ENCODE measurements around the gene SMIM29. TPM values are rescaled to one million over a fixed set of nuclear protein-coding genes. Genes with fewer than 3 reads are reported as not detected.
A peak's percentile ranks its signal among the peaks of the same experiment; 100 is the strongest.

Gene SMIM29
- total and polyA plus RNA-seq, 10 of the 15 experiments (the other 5 are each of a cell fraction or from before 2014, with no cell fraction given), result 7.1 to 30.0 (median 16.2) TPM

DNA sequence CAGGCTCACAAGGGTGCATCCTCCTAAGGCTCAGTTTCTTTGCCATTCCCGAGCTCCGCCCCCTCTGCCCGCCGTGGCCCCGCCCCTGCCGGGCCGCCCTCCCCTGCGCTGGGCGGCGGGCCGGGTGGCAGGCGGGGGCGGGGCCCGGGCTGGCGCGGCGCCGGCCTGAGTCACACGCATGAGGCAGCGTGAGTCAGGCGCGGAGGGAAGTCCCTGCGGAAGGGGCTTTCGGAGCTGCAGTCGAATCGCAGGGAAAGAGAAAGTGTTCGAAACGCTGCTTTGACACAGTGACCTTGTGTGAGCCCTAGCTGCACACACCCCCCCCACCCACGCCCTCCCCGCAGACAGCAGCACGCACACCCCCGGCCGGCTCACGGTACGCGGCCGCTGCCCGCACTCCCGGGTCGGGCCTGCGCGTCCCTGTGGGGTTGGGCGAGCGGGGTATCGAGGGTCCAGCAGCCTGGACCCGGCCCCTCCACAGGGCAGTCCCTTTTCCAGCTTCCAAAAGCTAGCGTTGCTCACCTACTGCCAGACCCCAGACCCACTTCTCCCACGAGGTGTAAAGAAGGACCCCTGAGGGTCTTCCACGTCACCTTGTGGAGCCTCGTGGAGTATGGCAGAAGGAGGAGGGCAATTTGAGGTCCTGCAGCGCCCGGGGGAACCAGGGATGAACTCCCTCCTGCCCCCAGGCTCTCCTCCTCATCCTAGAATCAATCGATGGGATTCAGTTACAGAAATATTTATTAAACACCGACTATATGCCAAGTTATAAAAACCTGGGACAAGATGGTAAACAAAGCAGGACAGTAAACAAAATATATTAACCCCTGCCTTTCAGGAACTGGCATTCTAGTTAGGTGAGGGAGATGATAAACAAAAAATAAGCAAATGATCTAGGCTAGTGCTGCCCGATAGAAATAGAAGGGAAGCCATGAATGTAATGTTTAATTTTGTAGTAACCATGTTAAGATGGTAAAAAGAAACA is 24.6 kb downstream of the SMIM29 start:
- H3K4me2 ChIP-seq (ENCODE audit: control insufficient read depth, insufficient read depth), result peak overlapping the region; percentile 97
- TSS peak; percentile 96 for BruUV-seq (replicated peaks)
- peaks cover 31% of the 10 kb centered on the region for H3K4me1 ChIP-seq (ENCODE audit: control insufficient read depth, insufficient read depth, low read length)
- H4K20me1 ChIP-seq (ENCODE audit: control insufficient read depth, insufficient read depth), result no peaks in the 10 kb centered on the region
- H3K27ac ChIP-seq (ENCODE audit: control insufficient read depth, insufficient read depth), result peak overlapping the region; percentile 96
- ATAC-seq (peak; percentile 97), DNase-seq (ENCODE audit: low read depth, low spot score) (peak; percentile 88), FAIRE-seq (peak; percentile 75)
- RAD21 ChIA-PET (ENCODE audit: unreplicated experiment), result interaction anchor here (0.5 to 2.4 kb wide), 7 partner anchors 10 to 448 kb away, joined by 3 to 17 read pairs (median 4); partner anchors contain the start of genes HMGA1, RPS10 and SMIM29
- under 1% methylated on average over 31 of the region's 55 CpGs for WGBS (ENCODE audit: insufficient coverage, insufficient replicate concordance, low lambda C conversion rate, missing lambda C conversion rate)
- SMC1A ChIA-PET (ENCODE audit: uncharacterized antibody, unreplicated experiment), result interaction anchor here (0.6 to 1.8 kb wide), 7 partner anchors 9 to 191 kb away, joined by 3 to 10 read pairs (median 4); partner anchors contain the start of gene HMGA1
- H3K9me3 ChIP-seq (replicated peaks; ENCODE audit: control insufficient read depth, insufficient read depth, low read length), result no peaks in the 10 kb centered on the region
- peak overlapping the region; percentile 68 for H3K4me3 ChIP-seq
- no peaks in the 10 kb centered on the region for H3K79me2 ChIP-seq (ENCODE audit: control insufficient read depth, insufficient read depth, low read length)
- in situ Hi-C loops (cut with MboI), result no loop called here
- no peaks in the 10 kb centered on the region for H3K27me3 ChIP-seq (replicated peaks in 1 of 2; ENCODE audit: control insufficient read depth in 2 of 2, insufficient read depth in 2 of 2, low read length in 1 of 2)
- H3K36me3 ChIP-seq (ENCODE audit: control insufficient read depth in 2 of 2, insufficient read depth in 2 of 2, low read length in 1 of 2), result no peaks in the 10 kb centered on the region
- intact Hi-C loops (cut with micrococcal nuclease; ENCODE audit: unreplicated experiment), result loop anchor here (1.0 kb wide), 1 partner anchor 12 kb away; the partner anchor contains the start of gene HMGA1
- H2AFZ ChIP-seq (ENCODE audit: control insufficient read depth, low read depth, low read length), result peak overlapping the region; percentile 97
- peak overlapping the region; percentile 93 for H3K9ac ChIP-seq (ENCODE audit: control insufficient read depth, insufficient read depth, low read length)
- CTCF ChIA-PET, result interaction anchor here (0.6 to 2.2 kb wide), 6 partner anchors 12 to 481 kb away, joined by 3 to 6 read pairs (median 4); partner anchors contain the start of gene HMGA1
- POLR2A ChIA-PET, result interaction anchor here (0.6 to 2.3 kb wide), 9 partner anchors 9 to 436 kb away, joined by 3 to 20 read pairs (median 3); partner anchors contain the start of genes HMGA1 and SMIM29
- peak; percentile 49; the same call in 1 of the 2 replicates for TF ChIP-seq TAF1 (IDR thresholded peaks at IDR 0.05; ENCODE audit: borderline replicate concordance, low read depth, low read length)
- TF ChIP-seq HDAC2 (IDR thresholded peaks at IDR 0.05), result no peak
- 0 out of 4 replicates have a peak, but pooled peaks of 1 of the 2 experiments have one; percentile 31 for TF ChIP-seq ETV6 (conservative IDR thresholded peaks at IDR 0.05 in 1 of 2, IDR thresholded peaks at IDR 0.05 in 1 of 2; ENCODE audit: borderline replicate concordance in 1 of 2, low read depth in 1 of 2)
- peak; percentile 53; the same call in 1 of the 2 replicates for TF ChIP-seq SPI1 (IDR thresholded peaks at IDR 0.05; ENCODE audit: borderline replicate concordance, insufficient read depth, low read depth, low read length)
- peak; percentile 41; the same call in 1 of the 2 replicates for TF ChIP-seq CHD2 (IDR thresholded peaks at IDR 0.05; ENCODE audit: borderline replicate concordance, low read depth, low read length)
- peak in 1 of 2 experiments; percentile 42; a peak in 2 of 4 replicates for TF ChIP-seq EP300 (IDR thresholded peaks at IDR 0.05; ENCODE audit: borderline replicate concordance in 1 of 2, control insufficient read depth in 1 of 2, low read depth in 2 of 2, low read length in 2 of 2)
- no peak for TF ChIP-seq WRNIP1 (IDR thresholded peaks at IDR 0.05; ENCODE audit: borderline replicate concordance, low read depth, low read length)
- TF ChIP-seq KAT2A (conservative IDR thresholded peaks at IDR 0.05; ENCODE audit: control insufficient read depth, low read depth, low read length), result no peak
- peak; percentile 59; the same call in 1 of the 2 replicates for TF ChIP-seq ATF7 (IDR thresholded peaks at IDR 0.05; ENCODE audit: low read depth)
- TF ChIP-seq CREB1 (IDR thresholded peaks at IDR 0.05; ENCODE audit: low read depth), result peak; percentile 66
- 0 out of 2 replicates have a peak, but pooled peaks have one; percentile 40 for TF ChIP-seq ZBED1 (IDR thresholded peaks at IDR 0.05; ENCODE audit: borderline replicate concordance)
- TF ChIP-seq JUND (IDR thresholded peaks at IDR 0.05; ENCODE audit: low read depth, low read length), result peak; percentile 36; the same call in 1 of the 2 replicates
- peak; percentile 55; the same call in 1 of the 3 replicates for TF ChIP-seq POU2F2 (IDR thresholded peaks at IDR 0.05; ENCODE audit: borderline replicate concordance, low read depth, low read length)
- TF ChIP-seq DPF2 (IDR thresholded peaks at IDR 0.05), result peak; percentile 90
- peak; percentile 80 for TF ChIP-seq RELA (IDR thresholded peaks at IDR 0.05; ENCODE audit: borderline replicate concordance, partially characterized antibody)
- peak; percentile 47; the same call in 1 of the 2 replicates for TF ChIP-seq SMAD5 (IDR thresholded peaks at IDR 0.05; ENCODE audit: low read depth)
- TF ChIP-seq, protein P1, sequence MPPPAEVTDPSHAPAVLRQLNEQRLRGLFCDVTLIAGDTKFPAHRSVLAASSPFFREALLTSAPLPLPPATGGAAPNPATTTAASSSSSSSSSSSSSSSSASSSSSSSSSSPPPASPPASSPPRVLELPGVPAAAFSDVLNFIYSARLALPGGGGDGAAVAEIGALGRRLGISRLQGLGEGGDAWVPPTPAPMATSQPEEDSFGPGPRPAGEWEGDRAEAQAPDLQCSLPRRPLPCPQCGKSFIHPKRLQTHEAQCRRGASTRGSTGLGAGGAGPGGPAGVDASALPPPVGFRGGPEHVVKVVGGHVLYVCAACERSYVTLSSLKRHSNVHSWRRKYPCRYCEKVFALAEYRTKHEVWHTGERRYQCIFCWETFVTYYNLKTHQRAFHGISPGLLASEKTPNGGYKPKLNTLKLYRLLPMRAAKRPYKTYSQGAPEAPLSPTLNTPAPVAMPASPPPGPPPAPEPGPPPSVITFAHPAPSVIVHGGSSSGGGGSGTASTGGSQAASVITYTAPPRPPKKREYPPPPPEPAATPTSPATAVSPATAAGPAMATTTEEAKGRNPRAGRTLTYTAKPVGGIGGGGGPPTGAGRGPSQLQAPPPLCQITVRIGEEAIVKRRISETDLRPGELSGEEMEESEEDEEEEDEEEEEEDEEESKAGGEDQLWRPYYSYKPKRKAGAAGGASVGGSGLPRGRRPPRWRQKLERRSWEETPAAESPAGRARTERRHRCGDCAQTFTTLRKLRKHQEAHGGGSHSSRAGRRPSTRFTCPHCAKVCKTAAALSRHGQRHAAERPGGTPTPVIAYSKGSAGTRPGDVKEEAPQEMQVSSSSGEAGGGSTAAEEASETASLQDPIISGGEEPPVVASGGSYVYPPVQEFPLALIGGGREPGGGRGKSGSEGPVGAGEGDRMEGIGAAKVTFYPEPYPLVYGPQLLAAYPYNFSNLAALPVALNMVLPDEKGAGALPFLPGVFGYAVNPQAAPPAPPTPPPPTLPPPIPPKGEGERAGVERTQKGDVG (CRISPR knock-in tag; IDR thresholded peaks at IDR 0.05), result no peak
- TF ChIP-seq, protein P2, sequence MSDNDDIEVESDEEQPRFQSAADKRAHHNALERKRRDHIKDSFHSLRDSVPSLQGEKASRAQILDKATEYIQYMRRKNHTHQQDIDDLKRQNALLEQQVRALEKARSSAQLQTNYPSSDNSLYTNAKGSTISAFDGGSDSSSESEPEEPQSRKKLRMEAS (IDR thresholded peaks at IDR 0.05; ENCODE audit: low read depth, low read length), result peak; percentile 34; the same call in 1 of the 2 replicates
- TF ChIP-seq SMARCA5 (IDR thresholded peaks at IDR 0.05), result peak; percentile 72
